Measurements from ENCODE around the gene HS6ST2.

DNA sequence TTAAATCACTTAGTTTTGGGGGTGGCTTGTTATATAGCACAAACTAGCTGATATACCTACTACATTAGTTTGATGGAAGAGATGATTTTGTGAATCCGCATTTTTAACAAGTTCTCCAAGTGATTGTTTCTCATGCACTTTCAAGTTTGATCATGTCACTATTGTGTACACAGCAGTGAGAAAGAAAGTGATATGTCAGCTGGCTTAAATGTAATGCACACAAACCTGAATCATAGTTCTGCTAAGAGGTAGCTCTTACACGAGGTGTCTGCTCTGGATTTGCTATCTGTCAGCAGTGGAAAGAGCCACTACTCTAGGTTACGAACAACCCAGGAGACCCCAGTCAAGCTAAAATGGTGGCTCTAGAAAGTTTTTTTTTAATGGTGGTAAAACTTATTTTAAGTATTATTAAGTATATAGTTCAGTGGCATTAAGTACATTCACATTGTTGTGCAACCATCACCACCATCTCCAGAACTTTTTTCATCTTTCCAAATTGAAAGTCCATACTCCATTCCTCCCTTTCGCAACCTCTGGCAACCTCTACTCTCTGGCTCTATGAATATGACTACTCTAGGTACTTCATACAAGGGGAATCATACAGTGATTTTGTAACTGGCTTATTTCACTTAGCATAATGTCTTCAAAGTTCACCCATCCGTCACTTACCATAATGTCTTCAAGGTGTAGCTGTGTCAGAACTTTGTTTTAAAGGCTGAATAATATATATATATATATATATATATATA, 147.3 kb downstream of the HS6ST2 start:
- no peak for TF ChIP-seq CTCF (conservative IDR thresholded peaks at IDR 0.05)
- TF ChIP-seq ZFX (IDR thresholded peaks at IDR 0.05): no peak
